ENCODE measurements around the gene CRYBG1. TPM values are rescaled to one million over a fixed set of nuclear protein-coding genes. Genes with fewer than 3 reads are reported as not detected.

Gene CRYBG1
- total RNA-seq, 1 experiment from 2014 or later, result 5.7 TPM

- no peaks in the 10 kb centered on the region for H3K9me3 Mint-ChIP-seq
- no peak overlapping the region for H3K4me3 Mint-ChIP-seq
- Histone ChIP-seq H2AFZ (ENCODE audit: low read length) (no peak overlapping the region), H2AK5ac (ENCODE audit: insufficient read length, low read length) (no peak overlapping the region), H3T11ph (ENCODE audit: low read length) (no peak overlapping the region), H3K4me1 (ENCODE audit: insufficient read depth, low read length) (no peaks in the 10 kb centered on the region; the same call in 1 of the 2 replicates), H4K5ac (ENCODE audit: insufficient read length, low read depth, low read length) (no peak overlapping the region), H3K4me2 (ENCODE audit: insufficient read depth, insufficient read length, low read length) (no peak overlapping the region), H3K18ac (ENCODE audit: insufficient read length, low read depth, low read length) (no peak overlapping the region), H2BK15ac (ENCODE audit: low read depth, low read length) (no peak overlapping the region), H2BK5ac (ENCODE audit: insufficient read length, low read length) (no peak overlapping the region), H3K27ac (ENCODE audit: insufficient read length, low read depth, low read length) (no peak overlapping the region), H3K27me3 (ENCODE audit: insufficient read depth, low read length) (no peaks in the 10 kb centered on the region), H4K8ac (replicated peaks; ENCODE audit: insufficient read length, low read depth, low read length) (no peak overlapping the region), H2BK12ac (ENCODE audit: insufficient read length, low read depth, low read length) (no peak overlapping the region), H3K79me1 (ENCODE audit: insufficient read depth, low read depth, low read length, poor library complexity, severe bottlenecking) (no peaks in the 10 kb centered on the region), H3K23me2 (ENCODE audit: insufficient read length, low read depth, low read length, poor library complexity, severe bottlenecking) (no peaks in the 10 kb centered on the region), H4K91ac (ENCODE audit: insufficient read length, low read depth, low read length) (no peak overlapping the region), H4K20me1 (ENCODE audit: control insufficient read depth, insufficient read depth, insufficient read length) (no peaks in the 10 kb centered on the region), H3K56ac (ENCODE audit: insufficient read length, low read depth, low read length) (no peak overlapping the region), H3K79me2 (ENCODE audit: insufficient read depth, low read length) (no peaks in the 10 kb centered on the region), H2BK20ac (ENCODE audit: low read depth, low read length, poor library complexity, severe bottlenecking) (no peak overlapping the region), H3K9ac (ENCODE audit: extremely low read depth, insufficient read length, low read length) (no peak overlapping the region), H3K23ac (ENCODE audit: insufficient read length, low read depth, low read length) (no peak overlapping the region), H3K9me3 (ENCODE audit: control insufficient read depth, low read depth, low read length) (no peaks in the 10 kb centered on the region), H3K14ac (ENCODE audit: insufficient read depth, low read length) (no peak overlapping the region), H3K4ac (ENCODE audit: low read depth, low read length) (no peak overlapping the region), H2BK120ac (ENCODE audit: low read depth, low read length, poor library complexity, severe bottlenecking) (no peak overlapping the region)
- no peaks in the 10 kb centered on the region for H3K36me3 Mint-ChIP-seq (ENCODE audit: insufficient read depth in 1 of 3, low read depth in 3 of 3)
- H3K27ac Mint-ChIP-seq, result 0 out of 7 replicates have a peak overlapping the region, but pooled peaks of 1 of the 3 experiments have one; percentile 4
- peaks cover 8% of the 10 kb centered on the region for H3K27me3 Mint-ChIP-seq (ENCODE audit: low read depth)
- no peak for DNase-seq
- H3K4me1 Mint-ChIP-seq, result peaks cover 24 to 26% of the 10 kb centered on the region in 2 experiments
- TF ChIP-seq, protein P1, sequence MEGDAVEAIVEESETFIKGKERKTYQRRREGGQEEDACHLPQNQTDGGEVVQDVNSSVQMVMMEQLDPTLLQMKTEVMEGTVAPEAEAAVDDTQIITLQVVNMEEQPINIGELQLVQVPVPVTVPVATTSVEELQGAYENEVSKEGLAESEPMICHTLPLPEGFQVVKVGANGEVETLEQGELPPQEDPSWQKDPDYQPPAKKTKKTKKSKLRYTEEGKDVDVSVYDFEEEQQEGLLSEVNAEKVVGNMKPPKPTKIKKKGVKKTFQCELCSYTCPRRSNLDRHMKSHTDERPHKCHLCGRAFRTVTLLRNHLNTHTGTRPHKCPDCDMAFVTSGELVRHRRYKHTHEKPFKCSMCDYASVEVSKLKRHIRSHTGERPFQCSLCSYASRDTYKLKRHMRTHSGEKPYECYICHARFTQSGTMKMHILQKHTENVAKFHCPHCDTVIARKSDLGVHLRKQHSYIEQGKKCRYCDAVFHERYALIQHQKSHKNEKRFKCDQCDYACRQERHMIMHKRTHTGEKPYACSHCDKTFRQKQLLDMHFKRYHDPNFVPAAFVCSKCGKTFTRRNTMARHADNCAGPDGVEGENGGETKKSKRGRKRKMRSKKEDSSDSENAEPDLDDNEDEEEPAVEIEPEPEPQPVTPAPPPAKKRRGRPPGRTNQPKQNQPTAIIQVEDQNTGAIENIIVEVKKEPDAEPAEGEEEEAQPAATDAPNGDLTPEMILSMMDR (conservative IDR thresholded peaks at IDR 0.05), result no peak
Measured at GRCh38 chr6:106461084-106461483, 100.6 kb downstream of the CRYBG1 start.
